ENCODE results near the gene DNAJB14.

DNAJB14 gene

DNA sequence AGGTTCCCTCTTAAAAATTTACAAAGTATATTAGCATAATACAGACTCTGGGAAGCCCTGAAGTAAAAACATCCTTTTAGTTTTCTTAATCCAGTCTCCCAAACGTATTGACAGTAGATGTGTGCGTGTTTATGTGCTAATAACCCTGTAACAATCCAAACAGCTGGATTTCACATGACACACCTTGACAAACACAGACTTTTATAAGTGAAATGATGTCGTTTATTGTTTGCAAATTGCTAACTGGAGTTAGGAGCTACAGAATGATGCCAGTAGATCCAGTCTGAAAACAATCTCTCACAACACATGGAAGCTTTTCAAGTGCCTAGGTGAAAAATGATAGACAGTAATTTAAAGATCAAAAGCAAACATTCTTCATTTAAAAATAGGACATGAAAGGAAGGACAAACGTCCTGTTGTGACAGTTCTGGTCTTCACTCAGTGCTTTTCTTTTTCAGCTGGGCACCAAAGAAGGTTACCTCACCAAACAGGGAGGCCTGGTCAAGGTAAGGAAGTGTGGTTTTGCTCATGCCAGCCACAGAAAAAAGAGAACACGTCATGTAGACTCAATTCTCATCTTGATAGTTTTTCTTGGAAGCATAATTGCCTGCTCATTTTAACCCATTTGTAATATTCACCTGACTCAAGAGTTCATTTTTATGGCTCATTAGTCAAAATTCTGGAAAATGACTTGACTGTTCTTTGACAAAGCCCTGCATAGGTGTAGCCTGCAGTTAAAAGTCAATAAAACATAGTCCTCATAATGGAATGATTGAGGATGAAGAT lies 85.1 kb downstream of the DNAJB14 start:
- Histone ChIP-seq H3K14ac (ENCODE audit: low read length) (no peak overlapping the region), H3K18ac (ENCODE audit: low read length) (no peak overlapping the region), H3K79me1 (ENCODE audit: low read depth, low read length) (no peaks in the 10 kb centered on the region), H2AFZ (ENCODE audit: low read length) (peak overlapping the region; percentile 30), H2BK120ac (ENCODE audit: low read depth, low read length) (no peak overlapping the region), H3K4me3 (ENCODE audit: low read length in 2 of 2) (no peak overlapping the region), H3K9me3 (replicated peaks in 1 of 2; ENCODE audit: control insufficient read depth in 2 of 2, insufficient read depth in 1 of 2, low read depth in 1 of 2, low read length in 2 of 2) (peaks cover 0 to under 1% of the 10 kb centered on the region in 2 donors), H3K36me3 (replicated peaks in 1 of 2; ENCODE audit: control insufficient read depth in 2 of 2, insufficient read depth in 2 of 2, low read length in 2 of 2) (no peaks in the 10 kb centered on the region), H3K27me3 (ENCODE audit: control insufficient read depth in 3 of 3, insufficient read depth in 3 of 3, low read depth in 1 of 3, low read length in 3 of 3) (peaks cover 0 to 1% (median 0%) of the 10 kb centered on the region in 3 experiments), H4K8ac (ENCODE audit: low read depth, low read length) (no peak overlapping the region), H3K4ac (ENCODE audit: low read length) (no peak overlapping the region), H3K4me1 (ENCODE audit: control insufficient read depth in 2 of 2, insufficient read depth in 1 of 2, low read depth in 1 of 2, low read length in 2 of 2) (no peaks in the 10 kb centered on the region), H4K91ac (ENCODE audit: low read depth, low read length, poor library complexity) (no peak overlapping the region), H2AK5ac (ENCODE audit: low read depth, low read length) (no peak overlapping the region), H3K27ac (replicated peaks; ENCODE audit: low read length) (no peak overlapping the region), H3K9ac (ENCODE audit: low read depth, low read length, poor library complexity) (no peak overlapping the region), H2BK15ac (ENCODE audit: low read length) (no peak overlapping the region), H2BK12ac (ENCODE audit: low read length) (no peak overlapping the region), H3K4me2 (ENCODE audit: insufficient read depth, low read length, poor library complexity, severe bottlenecking) (no peak overlapping the region), H2BK5ac (ENCODE audit: low read length) (no peak overlapping the region), H3K23ac (ENCODE audit: low read depth, low read length, poor library complexity) (no peak overlapping the region)
- DNase-seq (ENCODE audit: low spot score): no peak
- WGBS, 2 donors (ENCODE audit: extremely low coverage in 2 of 2, insufficient read length in 2 of 2, insufficient replicate concordance in 1 of 2): no CpG with 5 or more reads among the region's 5 CpGs

DNA sequence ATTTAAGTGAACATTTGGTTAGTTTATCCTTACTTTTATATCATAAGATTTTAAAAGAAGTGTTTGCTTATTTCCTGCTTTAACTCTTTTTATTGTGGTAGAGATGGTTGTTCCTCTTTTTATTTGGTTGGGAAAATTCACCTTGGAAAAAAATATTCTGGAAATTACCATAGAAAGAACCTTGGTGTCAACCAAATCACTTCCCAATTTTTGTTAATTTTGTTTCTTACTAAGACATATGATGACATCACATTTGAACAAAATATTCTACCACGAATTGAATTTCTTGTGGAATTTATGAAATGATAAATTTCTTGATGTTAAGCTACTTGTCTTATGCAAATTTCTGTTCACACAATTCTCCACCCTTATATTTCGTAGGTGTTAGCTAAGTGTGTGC lies 85.9 kb downstream of the DNAJB14 start:
- no peak overlapping the region for H4K8ac ChIP-seq (ENCODE audit: low read depth, low read length)
- H2BK12ac ChIP-seq (ENCODE audit: low read length): no peak overlapping the region
- no peak for DNase-seq (ENCODE audit: low spot score)
- no peak overlapping the region for H3K14ac ChIP-seq (ENCODE audit: low read length)
- H2AFZ ChIP-seq (ENCODE audit: low read length): no peak overlapping the region
- H3K4me3 ChIP-seq (ENCODE audit: low read length in 2 of 2): no peak overlapping the region
- H2BK15ac ChIP-seq (ENCODE audit: low read length): no peak overlapping the region
- H3K23ac ChIP-seq (ENCODE audit: low read depth, low read length, poor library complexity): no peak overlapping the region
- H3K4me1 ChIP-seq (ENCODE audit: control insufficient read depth in 2 of 2, insufficient read depth in 1 of 2, low read depth in 1 of 2, low read length in 2 of 2): no peaks in the 10 kb centered on the region
- H3K18ac ChIP-seq (ENCODE audit: low read length): no peak overlapping the region
- H3K4ac ChIP-seq (ENCODE audit: low read length): no peak overlapping the region
- H3K9me3 ChIP-seq (replicated peaks in 1 of 2; ENCODE audit: control insufficient read depth in 2 of 2, insufficient read depth in 1 of 2, low read depth in 1 of 2, low read length in 2 of 2): peaks cover 0 to 8% of the 10 kb centered on the region in 2 donors
- H2BK120ac ChIP-seq (ENCODE audit: low read depth, low read length): no peak overlapping the region
- no peak overlapping the region for H2AK5ac ChIP-seq (ENCODE audit: low read depth, low read length)
- H3K27ac ChIP-seq (replicated peaks; ENCODE audit: low read length): no peak overlapping the region
- H3K4me2 ChIP-seq (ENCODE audit: insufficient read depth, low read length, poor library complexity, severe bottlenecking): no peak overlapping the region
- H3K36me3 ChIP-seq (replicated peaks in 1 of 2; ENCODE audit: control insufficient read depth in 2 of 2, insufficient read depth in 2 of 2, low read length in 2 of 2): no peaks in the 10 kb centered on the region
- no peaks in the 10 kb centered on the region for H3K79me1 ChIP-seq (ENCODE audit: low read depth, low read length)
- H3K27me3 ChIP-seq (ENCODE audit: control insufficient read depth in 3 of 3, insufficient read depth in 3 of 3, low read depth in 1 of 3, low read length in 3 of 3): peaks cover 0 to 1% (median 0%) of the 10 kb centered on the region in 3 experiments
- no CpG with 5 or more reads among the region's 2 CpGs for WGBS, 2 donors (ENCODE audit: extremely low coverage in 2 of 2, insufficient read length in 2 of 2, insufficient replicate concordance in 1 of 2)
- no peak overlapping the region for H3K9ac ChIP-seq (ENCODE audit: low read depth, low read length, poor library complexity)
- no peak overlapping the region for H2BK5ac ChIP-seq (ENCODE audit: low read length)
- H4K91ac ChIP-seq (ENCODE audit: low read depth, low read length, poor library complexity): no peak overlapping the region

DNA sequence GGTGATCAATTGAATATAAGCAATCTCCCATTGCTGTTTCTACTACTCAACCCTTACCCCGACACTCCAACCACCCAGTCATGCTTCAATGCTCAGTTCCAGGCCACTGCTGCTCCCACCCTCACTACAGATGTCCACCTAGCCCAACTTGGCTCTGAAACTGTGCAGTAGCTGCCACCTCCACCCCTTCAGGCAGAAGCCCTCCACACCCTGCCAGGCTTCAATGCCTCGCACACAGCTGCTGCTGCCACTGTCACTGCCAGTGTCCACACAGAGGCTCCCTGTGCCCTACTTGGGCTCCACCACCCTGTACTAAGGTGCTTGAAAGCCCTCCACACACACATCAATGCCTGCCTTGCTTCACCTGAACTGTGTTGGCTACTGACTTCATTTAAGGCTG lies 86.8 kb downstream of the DNAJB14 start:
- peak overlapping the region; percentile 81 for H3K4ac ChIP-seq (ENCODE audit: low read length)
- peaks cover 0 to 1% (median 0%) of the 10 kb centered on the region in 3 experiments for H3K27me3 ChIP-seq (ENCODE audit: control insufficient read depth in 3 of 3, insufficient read depth in 3 of 3, low read depth in 1 of 3, low read length in 3 of 3)
- peak overlapping the region; percentile 82 for H3K18ac ChIP-seq (ENCODE audit: low read length)
- H3K27ac ChIP-seq (replicated peaks; ENCODE audit: low read length): no peak overlapping the region
- H3K36me3 ChIP-seq (replicated peaks in 1 of 2; ENCODE audit: control insufficient read depth in 2 of 2, insufficient read depth in 2 of 2, low read length in 2 of 2): no peaks in the 10 kb centered on the region
- H3K4me3 ChIP-seq (ENCODE audit: low read length in 2 of 2): peak overlapping the region in 1 of 2 donors; percentile 57
- no peak for DNase-seq (ENCODE audit: low spot score)
- no peak overlapping the region for H2AFZ ChIP-seq (ENCODE audit: low read length)
- no peak overlapping the region for H3K4me2 ChIP-seq (ENCODE audit: insufficient read depth, low read length, poor library complexity, severe bottlenecking)
- H3K79me1 ChIP-seq (ENCODE audit: low read depth, low read length): no peaks in the 10 kb centered on the region
- H3K14ac ChIP-seq (ENCODE audit: low read length): peak overlapping the region; percentile 47
- peak overlapping the region; percentile 95 for H3K23ac ChIP-seq (ENCODE audit: low read depth, low read length, poor library complexity)
- no peak overlapping the region for H2BK15ac ChIP-seq (ENCODE audit: low read length)
- H3K4me1 ChIP-seq (ENCODE audit: control insufficient read depth in 2 of 2, insufficient read depth in 1 of 2, low read depth in 1 of 2, low read length in 2 of 2): no peaks in the 10 kb centered on the region
- H2BK5ac ChIP-seq (ENCODE audit: low read length): peak overlapping the region; percentile 53
- no peak overlapping the region for H2BK120ac ChIP-seq (ENCODE audit: low read depth, low read length)
- peak overlapping the region; percentile 59 for H4K8ac ChIP-seq (ENCODE audit: low read depth, low read length)
- no CpG with 5 or more reads among the region's 2 CpGs for WGBS, 2 donors (ENCODE audit: extremely low coverage in 2 of 2, insufficient read length in 2 of 2, insufficient replicate concordance in 1 of 2)
- no peak overlapping the region for H2BK12ac ChIP-seq (ENCODE audit: low read length)
- H3K9me3 ChIP-seq (replicated peaks in 1 of 2; ENCODE audit: control insufficient read depth in 2 of 2, insufficient read depth in 1 of 2, low read depth in 1 of 2, low read length in 2 of 2): peaks cover under 1 to 15% of the 10 kb centered on the region in 2 donors
- peak overlapping the region; percentile 57 for H3K9ac ChIP-seq (ENCODE audit: low read depth, low read length, poor library complexity)
- no peak overlapping the region for H4K91ac ChIP-seq (ENCODE audit: low read depth, low read length, poor library complexity)
- no peak overlapping the region for H2AK5ac ChIP-seq (ENCODE audit: low read depth, low read length)

DNA sequence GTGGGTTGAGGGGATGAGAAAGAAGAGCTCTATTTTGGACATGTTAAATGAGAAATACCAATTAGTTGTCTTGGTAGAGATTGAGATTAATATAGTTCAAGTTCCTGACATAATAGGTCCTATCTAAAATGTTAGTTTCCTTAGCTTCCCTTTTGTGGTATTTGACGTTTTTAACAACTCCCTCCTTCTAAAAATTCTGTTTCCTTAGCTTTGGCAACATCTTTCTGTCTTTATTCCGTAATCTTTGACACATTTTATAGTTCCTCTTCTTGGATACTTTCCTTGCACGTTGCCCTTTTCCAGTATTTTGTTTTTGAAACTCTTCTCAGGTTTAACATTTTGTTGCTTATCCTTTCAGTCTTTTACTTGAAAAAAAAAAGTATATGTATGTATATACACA lies 89.1 kb downstream of the DNAJB14 start:
- Histone ChIP-seq H3K27me3 (ENCODE audit: control insufficient read depth in 3 of 3, insufficient read depth in 3 of 3, low read depth in 1 of 3, low read length in 3 of 3) (peaks cover 0 to 1% (median 0%) of the 10 kb centered on the region in 3 experiments), H3K23ac (ENCODE audit: low read depth, low read length, poor library complexity) (no peak overlapping the region), H3K79me1 (ENCODE audit: low read depth, low read length) (no peaks in the 10 kb centered on the region), H3K4me1 (ENCODE audit: control insufficient read depth in 2 of 2, insufficient read depth in 1 of 2, low read depth in 1 of 2, low read length in 2 of 2) (peaks cover 2 to 3% of the 10 kb centered on the region in 2 donors), H2BK12ac (ENCODE audit: low read length) (no peak overlapping the region), H4K91ac (ENCODE audit: low read depth, low read length, poor library complexity) (no peak overlapping the region), H3K14ac (ENCODE audit: low read length) (no peak overlapping the region), H3K9ac (ENCODE audit: low read depth, low read length, poor library complexity) (no peak overlapping the region), H2BK15ac (ENCODE audit: low read length) (no peak overlapping the region), H3K4me2 (ENCODE audit: insufficient read depth, low read length, poor library complexity, severe bottlenecking) (no peak overlapping the region), H4K8ac (ENCODE audit: low read depth, low read length) (no peak overlapping the region), H3K9me3 (replicated peaks in 1 of 2; ENCODE audit: control insufficient read depth in 2 of 2, insufficient read depth in 1 of 2, low read depth in 1 of 2, low read length in 2 of 2) (peaks cover 3 to 19% of the 10 kb centered on the region in 2 donors), H2AFZ (ENCODE audit: low read length) (no peak overlapping the region), H3K4ac (ENCODE audit: low read length) (no peak overlapping the region), H3K27ac (replicated peaks; ENCODE audit: low read length) (no peak overlapping the region), H2BK5ac (ENCODE audit: low read length) (no peak overlapping the region), H2BK120ac (ENCODE audit: low read depth, low read length) (no peak overlapping the region), H3K36me3 (replicated peaks in 1 of 2; ENCODE audit: control insufficient read depth in 2 of 2, insufficient read depth in 2 of 2, low read length in 2 of 2) (no peaks in the 10 kb centered on the region), H3K4me3 (ENCODE audit: low read length in 2 of 2) (no peak overlapping the region), H3K18ac (ENCODE audit: low read length) (no peak overlapping the region), H2AK5ac (ENCODE audit: low read depth, low read length) (no peak overlapping the region)
- WGBS, 2 donors (ENCODE audit: extremely low coverage in 2 of 2, insufficient read length in 2 of 2, insufficient replicate concordance in 1 of 2): no CpG with 5 or more reads among the region's 3 CpGs
- DNase-seq (ENCODE audit: low spot score): no peak

Data from neuronal stem cell (in vitro differentiated cells).